Gastroesophageal sphincter (tissue), 3 donors: Measurements from ENCODE around the gene MYMX.

Experiments
- POLR2AphosphoS5 ChIP-seq: sonication (generic); formaldehyde crosslinking; IDR thresholded peaks from one replicate; pipeline ENCODE4 v1.6.1; 2017; ENCODE audit warnings: antibody characterized with exemption
- TF ChIP-seq, protein P1 (sequence below), 4 experiments: fragments of 200-600 bp in 2 of 4; fragments of 450-650 bp in 2 of 4; sonication (generic) in 1 of 4; IDR thresholded peaks; one replicate each; pipeline ENCODE4 v1.5.1; 2017 to 2019; ENCODE audit warnings: antibody characterized with exemption in 4 of 4, mild to moderate bottlenecking in 2 of 4, moderate library complexity in 2 of 4

- TF ChIP-seq, protein P1, sequence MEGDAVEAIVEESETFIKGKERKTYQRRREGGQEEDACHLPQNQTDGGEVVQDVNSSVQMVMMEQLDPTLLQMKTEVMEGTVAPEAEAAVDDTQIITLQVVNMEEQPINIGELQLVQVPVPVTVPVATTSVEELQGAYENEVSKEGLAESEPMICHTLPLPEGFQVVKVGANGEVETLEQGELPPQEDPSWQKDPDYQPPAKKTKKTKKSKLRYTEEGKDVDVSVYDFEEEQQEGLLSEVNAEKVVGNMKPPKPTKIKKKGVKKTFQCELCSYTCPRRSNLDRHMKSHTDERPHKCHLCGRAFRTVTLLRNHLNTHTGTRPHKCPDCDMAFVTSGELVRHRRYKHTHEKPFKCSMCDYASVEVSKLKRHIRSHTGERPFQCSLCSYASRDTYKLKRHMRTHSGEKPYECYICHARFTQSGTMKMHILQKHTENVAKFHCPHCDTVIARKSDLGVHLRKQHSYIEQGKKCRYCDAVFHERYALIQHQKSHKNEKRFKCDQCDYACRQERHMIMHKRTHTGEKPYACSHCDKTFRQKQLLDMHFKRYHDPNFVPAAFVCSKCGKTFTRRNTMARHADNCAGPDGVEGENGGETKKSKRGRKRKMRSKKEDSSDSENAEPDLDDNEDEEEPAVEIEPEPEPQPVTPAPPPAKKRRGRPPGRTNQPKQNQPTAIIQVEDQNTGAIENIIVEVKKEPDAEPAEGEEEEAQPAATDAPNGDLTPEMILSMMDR (IDR thresholded peaks at IDR 0.05), result no peak
- TF ChIP-seq POLR2AphosphoS5, result no peak
Observed at GRCh38 chr6:44248579-44248978, 31.9 kb downstream of the MYMX start.
